GM21619 (cell line): Measurements from ENCODE around the gene EFL1.
"Not testable (repeated sequence)": the region's sequence is repeated elsewhere in the genome, so short reads cannot be mapped to it uniquely, and the experiment has no call there.

Experiments
- ATAC-seq: cut with Tn5 transposase; IDR thresholded peaks from one replicate; pipeline ENCODE4 v1.9.1; 2021; ENCODE audit not compliant: unreplicated experiment

Gene EFL1

DNA sequence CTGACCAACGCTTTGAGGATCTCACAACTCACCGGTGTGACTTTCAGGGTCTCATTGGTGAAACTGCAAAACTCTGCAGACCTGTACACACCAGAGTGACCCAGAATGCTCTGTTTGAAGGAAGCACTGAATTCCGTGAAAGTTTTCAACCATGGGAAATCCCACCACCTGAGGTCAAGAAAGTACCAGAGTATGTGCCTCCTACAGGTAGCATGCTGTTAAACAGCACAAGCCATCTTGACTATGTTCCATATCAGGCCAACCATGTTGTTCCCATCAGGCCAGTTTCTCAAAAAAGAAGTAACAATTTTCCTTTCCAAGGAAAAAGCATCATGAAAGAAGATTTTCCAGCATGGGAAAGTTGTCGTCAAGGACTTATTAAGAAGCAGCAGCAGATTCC lies 19.9 kb upstream of the EFL1 start:
- not testable (repeated sequence) for ATAC-seq

DNA sequence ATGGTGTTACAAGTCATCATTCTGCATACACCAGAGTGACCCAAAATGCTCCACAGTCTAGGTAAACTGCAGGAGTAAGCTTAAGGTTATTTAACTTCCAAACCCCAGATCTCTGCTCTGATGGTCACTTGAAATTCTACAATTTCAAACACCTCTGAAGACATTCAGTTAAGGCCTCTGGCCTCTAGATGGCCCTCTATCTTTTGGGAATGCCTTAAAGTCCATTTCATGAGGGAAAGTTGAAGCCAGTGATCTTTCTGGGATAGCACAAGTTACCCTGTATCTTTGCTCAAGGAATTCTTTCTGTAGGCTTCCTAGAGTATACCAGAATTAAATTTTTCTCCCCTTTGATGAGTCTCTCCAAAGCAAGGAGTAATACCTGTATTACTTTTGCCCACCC lies 18.7 kb upstream of the EFL1 start:
- not testable (repeated sequence) for ATAC-seq

DNA sequence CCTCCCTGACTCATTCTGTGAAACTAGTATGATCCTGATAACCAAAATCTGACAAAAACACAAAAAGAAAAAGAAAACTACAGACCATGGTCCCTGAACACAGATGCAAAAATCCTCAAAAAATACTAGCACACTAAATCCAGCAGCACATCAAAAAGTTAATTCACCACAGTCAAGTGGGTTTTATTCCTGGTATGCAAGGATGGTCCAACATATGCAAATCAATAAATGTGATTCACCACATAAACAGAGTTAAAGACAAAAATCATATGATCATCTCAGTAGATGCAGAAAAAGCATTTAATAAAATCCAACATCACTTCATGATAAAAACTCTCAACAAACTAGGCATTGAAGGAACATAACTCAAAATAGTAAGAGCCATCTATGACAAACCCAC lies 12.9 kb upstream of the EFL1 start:
- no peak for ATAC-seq

DNA sequence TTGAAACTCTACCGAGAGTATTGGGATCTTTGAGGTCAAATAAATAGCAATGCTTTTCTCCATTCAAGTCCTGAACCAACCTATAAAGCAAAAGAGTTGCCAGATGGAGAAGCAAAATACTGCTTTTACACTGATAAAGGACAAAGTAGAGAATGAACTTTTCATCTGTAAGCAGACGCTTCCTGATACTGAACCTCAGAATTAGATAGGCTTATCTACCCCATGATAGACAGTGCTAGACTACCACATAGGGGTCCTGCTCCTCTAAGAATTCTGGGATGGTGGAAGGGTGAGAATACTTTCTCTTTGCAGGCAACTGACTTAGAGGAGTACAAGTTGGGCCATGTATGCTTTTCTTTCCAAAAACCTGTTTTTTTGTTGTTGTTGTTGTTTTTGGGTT lies 9.6 kb upstream of the EFL1 start:
- ATAC-seq, result no peak

DNA sequence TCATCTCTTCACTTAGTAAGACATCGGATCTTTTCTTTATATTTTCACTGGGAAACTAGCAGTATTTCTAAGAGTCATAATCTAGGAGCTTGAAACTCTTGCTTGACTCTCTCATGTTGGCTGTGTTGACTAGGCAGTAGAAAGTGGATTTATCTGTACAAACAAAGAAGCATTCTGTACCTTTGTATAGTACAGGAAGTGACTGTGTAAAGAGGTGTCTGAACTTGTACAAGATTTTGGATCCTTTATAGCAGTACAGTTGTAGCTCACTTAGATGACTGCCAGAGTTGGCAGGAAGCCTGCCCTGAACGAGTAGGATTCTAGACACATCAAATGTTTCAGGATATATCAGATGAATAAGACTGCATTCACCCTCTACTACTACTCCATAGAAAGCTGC lies 5.9 kb upstream of the EFL1 start:
- ATAC-seq, result not testable (repeated sequence)

DNA sequence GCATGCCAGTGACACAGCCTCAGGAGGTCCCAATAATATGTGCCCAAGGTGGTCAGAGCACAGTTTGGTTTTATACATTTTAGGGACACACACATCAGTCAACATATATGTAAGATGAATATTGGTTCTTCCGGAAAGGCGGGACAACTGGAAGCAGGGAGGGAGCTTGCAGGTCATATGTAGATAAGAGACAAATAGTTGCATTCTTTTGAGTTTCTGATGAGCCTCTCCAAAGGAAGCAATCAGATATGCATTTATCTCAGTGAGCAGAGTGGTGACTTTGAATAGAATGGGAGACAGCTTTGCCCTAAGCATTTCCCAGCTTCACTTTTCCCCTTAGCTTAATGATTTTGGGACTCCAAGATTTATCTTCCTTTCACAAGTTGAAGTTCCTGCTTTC lies 4.6 kb upstream of the EFL1 start:
- not testable (repeated sequence) for ATAC-seq

DNA sequence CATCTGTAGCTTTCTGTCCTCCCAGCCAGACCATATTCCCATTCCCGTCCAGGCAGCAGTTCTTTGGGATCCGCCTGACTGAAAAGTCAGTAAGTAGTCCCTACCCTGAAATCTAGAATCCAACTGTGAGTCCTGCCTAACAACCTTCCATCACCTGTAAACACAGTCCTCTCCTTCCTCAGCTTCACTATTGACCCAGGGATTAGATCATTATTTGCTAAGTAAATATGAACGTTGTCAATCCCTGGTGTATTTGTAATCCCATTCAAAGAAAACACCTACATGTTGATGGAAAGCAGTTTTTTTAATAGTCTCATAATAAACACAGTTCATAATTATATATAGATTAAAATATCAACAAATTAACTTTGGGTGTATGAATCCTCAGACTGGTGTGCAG lies 816 bp upstream of the EFL1 start:
- no peak for ATAC-seq

DNA sequence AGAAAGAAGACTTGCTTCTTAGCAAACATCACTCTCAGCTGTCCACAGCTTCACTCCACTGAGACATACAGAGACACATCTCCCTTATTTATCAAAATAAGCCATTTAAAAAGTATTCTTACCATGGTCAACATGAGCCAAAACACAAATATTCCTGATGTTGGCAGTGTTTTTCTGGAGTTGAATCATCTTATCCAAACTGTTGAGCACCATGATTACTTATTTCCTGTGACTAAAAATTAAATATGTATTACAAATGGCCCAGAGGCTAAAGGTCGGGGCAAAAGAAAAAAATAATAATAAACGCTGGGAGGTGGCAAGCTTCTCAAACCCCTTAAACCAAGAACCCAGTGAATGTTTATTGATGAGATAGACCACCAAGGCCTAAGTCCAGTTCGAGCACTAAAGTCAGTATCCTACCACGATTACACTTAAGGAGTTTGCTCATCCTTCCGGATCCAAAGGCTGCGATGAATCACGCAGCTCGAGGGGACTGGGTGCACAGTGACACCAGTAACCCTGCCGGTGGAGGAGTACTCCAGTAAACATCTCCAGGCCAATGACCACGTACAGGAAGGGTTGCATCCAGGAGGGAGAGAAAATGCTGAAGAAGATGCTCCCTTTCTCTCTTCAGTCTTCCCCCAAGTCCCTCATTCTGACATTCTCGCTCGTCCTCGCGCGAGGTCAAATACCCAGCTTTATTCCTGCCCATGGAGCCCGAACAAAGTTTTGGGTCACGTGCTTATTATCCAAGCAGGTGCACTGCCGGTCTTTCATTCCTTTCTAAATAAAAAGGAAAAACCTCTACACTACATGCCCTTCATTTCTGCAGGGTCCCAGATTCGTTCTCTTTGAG lies 740 bp downstream of the EFL1 start:
- peak; percentile 23 for ATAC-seq

DNA sequence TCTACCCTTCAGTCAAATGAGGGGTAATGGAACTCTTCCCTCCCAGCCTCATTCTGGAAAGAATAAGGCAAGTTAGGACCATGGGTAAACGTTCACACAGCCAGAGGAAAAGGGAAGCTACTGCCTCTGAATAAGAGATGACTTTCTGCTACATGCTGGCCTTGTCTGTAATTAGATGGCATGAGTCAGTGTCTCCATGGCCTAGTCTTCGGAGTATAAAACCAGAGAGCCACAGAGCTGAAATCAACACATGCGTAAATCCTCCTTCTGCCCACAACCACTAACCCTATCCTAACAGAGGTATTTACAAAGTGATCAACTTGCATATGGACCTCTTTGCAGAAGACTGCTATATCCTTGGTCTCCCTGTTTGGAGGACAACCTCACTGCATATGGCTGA lies 14.3 kb downstream of the EFL1 start:
- ATAC-seq, result not testable (repeated sequence)

DNA sequence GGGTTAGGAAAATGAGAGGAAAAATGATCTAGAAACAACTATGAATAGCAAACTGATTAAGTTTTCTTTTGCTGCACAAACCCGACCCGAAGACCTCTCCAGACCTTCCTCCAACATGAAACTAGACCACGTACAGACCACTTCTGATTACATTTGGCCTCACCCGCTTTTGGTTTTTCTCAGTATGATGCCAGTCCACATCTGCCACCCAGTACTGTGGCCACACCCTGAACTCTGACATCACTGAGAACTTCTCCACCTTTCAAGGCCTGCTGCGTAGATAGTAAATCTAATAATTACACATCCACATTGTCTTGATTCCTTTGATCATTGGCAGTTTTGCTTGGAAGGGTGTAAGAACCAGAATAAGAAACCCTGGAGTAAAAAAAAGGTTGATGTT lies 16.6 kb downstream of the EFL1 start:
- not testable (repeated sequence) for ATAC-seq

DNA sequence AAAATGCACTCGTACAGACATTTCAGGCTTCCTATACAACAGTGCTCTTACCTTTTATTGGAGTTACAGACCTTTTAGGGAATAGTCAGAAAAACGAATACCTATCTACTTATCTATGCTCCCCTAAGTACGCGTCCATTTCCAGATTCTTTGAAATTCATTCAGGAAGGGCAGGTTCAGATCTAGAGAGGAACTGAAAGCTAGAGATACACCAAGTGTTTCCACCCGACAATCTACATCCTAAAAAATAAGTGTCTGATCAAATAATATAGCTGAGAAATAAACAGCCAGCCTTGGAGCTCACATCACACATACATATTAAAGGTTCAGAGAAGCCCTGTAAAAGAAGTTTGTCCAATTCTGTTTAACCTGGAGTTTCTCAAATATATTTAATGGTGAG lies 18.9 kb downstream of the EFL1 start:
- ATAC-seq, result not testable (repeated sequence)

DNA sequence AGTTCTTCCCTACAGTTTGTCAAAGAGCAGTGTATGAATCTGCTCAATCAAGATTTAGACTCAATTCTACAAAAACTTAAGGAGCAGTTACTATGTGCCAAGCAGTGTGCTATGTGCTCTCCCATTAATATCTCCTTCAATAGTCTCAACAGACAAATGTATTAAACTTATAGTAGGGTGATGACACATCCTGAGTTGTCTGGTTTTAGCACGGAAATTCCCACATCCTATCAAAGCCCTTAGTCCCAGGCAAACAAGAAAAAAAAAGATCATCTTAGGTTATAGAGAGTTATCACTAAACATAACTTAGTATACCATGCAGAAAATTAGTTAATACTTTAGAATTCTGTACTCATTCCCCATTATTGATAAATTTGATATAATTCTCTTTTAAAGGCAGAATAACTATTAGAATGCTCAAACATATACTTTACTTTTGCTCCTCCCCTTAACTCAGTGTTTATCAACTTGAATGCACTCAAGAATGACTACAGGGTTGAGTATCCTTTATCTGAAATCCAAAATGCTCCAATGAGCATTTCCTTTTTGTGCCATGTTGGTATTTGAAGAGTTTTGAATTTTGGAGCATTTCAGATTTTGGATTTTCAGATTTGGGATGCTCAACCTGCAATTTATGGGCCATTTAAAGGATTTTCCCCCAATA lies 20.6 kb downstream of the EFL1 start:
- not testable (repeated sequence) for ATAC-seq

DNA sequence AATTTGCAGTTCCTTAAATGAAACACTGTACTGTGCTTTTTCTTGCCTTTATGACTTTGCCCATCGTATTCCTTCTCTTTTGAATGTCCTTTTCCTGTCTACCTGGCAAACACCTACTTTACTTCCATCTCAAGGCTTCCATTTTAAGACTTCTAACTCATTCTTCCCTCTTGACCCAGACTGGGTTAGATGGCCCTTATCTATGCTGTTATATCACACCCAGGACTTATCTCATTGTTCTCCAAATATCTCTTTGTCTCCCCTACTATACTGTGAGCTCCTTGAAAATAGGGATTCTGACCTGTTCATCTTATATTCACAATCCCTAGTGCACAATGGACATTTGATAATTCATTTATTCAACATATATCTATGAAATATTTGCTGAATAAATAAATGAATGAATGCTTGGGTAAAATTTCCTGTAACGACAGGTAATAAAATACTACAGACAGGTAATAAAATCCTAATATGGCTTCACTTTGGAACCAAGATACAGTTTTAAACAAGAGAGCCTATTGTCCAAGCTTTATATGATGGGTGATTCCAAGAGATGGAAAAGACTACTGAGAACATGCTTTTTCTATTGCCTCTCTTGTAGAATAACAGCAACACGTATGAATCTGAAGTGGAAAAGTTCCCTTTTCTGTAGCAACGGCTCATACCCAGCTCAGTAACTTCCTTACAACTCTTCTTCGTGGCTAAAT lies 22.7 kb downstream of the EFL1 start:
- ATAC-seq, result no peak

DNA sequence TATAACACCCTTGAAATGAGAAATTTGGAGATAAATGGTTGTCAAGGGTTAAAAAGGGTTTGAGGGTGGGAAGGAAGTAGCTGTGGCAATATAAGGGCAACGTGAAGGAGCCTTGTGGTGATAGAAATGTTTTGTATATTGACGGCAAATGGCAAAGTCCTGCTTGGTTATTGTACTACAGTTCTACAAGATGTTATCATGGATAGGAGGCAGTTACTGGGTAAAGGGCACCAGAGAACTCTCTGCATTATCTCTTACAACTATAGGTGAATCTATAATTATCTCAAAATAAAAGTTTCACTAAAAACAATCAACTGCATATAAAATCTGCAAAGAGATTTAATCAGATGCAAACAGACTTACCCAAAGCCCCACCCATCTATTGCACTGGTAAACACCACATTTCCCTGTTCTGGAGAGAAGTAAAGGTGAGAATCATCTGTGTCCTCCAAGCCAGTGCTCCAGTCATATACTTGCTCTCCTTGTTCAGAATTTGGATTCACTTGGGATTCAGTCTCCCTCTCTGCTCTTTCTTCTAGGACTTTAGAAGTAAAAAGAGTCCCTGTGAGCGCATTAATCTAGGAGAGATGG lies 24.5 kb downstream of the EFL1 start:
- not testable (repeated sequence) for ATAC-seq

DNA sequence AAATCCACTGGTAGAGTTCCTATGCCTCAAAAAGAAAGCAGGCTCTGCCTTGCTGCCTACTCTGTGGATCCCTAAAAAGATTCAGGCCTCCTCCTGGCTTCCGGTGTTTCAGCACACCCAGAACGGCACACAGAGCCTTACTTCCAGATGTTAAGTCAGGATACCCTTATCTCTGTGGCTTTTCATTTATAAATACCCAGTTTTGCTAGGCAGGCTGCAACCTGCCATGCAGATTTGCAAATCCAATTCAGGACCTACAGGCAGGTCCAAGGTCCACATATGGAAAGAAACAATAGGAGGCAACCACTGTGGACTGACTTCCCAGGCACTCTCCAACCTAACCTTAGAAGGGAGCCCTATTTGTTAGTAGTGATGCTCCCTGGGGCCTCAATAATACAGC lies 30.7 kb downstream of the EFL1 start:
- ATAC-seq, result no peak

DNA sequence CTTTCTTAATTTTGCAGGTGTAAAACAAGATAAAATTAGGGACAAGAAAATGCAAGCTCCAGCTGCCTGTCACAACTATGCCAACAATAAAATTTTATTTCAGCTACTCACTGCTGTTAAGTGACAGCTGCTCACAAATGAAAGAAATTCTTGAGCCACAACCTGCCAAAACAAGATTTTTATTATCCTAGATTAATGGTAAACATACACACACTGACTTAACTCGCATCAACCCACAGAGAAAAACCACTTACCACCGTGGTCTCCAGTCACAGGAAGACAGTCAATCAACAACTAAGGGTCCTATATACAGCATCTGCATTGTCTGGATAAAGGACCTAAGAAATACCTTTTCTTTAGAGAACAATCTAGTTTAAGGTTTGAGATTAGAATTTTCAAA lies 31.3 kb downstream of the EFL1 start:
- ATAC-seq, result no peak

DNA sequence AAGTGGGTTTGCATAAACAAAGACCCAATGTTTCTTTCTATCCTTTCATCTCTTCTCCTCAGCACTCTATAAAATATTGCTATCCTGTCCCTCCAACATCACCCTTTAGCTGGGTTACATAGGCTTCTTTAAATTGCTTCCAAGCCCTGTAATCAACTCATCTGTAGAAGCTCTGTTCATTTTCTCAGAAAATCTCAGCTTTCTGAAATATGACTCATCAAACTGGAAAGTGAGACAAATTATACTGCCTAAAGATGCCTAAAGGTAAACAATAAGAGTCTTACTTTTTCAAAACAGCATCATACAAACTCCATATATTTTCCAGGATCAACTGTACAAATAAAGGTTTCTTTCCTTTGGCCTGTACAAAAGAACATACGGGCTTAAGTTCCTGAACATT lies 33.8 kb downstream of the EFL1 start:
- no peak for ATAC-seq

DNA sequence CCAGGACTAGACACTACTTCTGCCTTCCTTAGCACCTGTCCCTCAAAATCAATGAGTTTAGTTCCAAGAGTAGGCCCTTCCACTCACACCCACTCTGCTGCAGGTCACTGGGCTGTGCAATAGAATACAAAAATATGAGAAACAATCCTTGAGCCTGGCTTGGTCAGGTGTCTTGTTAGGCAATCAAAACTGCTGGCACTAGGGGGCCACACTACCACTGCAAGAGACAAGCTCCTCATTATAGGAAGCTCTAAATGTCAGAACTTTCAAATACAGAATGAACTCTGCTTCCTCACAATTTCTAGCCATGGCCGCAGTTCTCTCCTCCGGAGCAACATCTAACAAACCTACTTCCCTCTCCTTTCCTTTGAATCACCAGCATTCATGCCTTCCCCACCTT lies 41.0 kb downstream of the EFL1 start:
- ATAC-seq, result not testable (repeated sequence)

DNA sequence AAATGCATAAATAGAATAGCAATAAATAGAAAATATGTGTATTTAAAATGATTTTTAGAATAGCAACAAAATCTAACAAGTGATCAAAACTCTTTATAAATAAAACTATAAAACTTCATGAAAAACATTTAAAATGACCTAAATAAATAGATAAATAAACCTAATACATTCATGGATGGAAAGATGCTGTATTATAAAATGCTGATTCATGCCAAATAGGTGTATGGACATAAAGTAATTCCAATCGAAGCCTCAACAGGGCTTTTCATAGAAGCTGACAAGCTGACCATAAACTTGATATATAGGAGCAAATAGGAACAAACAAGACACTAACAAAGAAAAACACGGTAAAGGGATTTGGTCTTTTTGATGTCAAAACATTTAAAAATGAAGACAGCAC lies 46.4 kb downstream of the EFL1 start:
- ATAC-seq, result not testable (repeated sequence)

DNA sequence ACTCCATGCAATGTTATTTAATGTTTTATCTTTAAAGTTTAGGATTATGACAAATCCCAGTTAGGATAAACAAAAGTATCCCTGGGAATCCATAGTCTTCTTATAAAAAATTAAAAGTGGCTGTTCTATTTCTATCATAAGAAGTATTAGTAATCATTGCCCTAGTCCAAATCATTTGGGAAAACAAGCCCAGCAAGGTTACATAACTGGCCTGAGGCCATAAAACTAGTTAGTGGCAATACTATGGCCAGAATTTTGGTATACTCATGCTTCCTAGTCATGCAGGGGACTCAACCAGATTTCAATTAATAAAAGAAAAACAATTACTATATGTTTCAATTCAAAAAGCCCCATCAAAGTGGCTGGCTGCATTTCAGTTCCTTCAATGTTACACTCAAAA lies 50.3 kb downstream of the EFL1 start:
- not testable (repeated sequence) for ATAC-seq

DNA sequence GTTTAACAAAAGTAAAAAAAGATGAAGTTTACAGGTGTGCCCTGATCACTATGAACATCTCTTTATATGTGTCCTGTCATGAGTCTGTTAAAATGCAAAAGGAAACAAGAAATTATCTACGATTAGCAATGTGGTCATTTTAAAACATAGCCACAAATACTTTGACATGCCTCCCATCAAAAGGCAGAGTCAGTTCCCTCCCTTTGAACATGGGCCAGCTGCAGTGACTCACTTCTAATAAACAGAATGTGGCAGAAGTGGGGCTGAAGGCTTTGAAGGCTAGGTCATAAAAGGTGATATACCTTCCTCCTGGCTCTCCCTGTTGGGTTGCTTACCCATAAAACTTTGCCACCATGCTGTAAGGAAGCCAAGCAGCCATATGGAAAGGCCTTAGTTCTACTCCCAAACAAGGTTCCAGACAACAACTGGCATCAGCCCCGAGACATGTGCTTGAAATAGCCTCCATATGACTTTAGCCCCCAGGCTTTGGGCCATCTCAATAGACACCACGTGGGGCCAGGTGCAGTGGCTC lies 52.4 kb downstream of the EFL1 start:
- ATAC-seq, result not testable (repeated sequence)
